HCT116 (cell line): ENCODE results near the gene GJD2.

Experiments
- CEBPB ChIP-seq: IDR thresholded peaks from 2 replicates; pipeline ENCODE4 v1.6.1; 2012; ENCODE audit warnings: low read depth
- CTCF ChIP-seq, 3 experiments: fragments of 200-600 bp in 1 of 3; sonication (generic) in 1 of 3; IDR thresholded peaks in 2 of 3; conservative IDR thresholded peaks in 1 of 3; 2 replicates each; pipeline ENCODE4 v1.5.1; 2012 to 2017; ENCODE audit warnings: low read depth in 2 of 3, low read length in 2 of 3, antibody characterized with exemption in 1 of 3, borderline replicate concordance in 1 of 3, control low read depth in 1 of 3, mild to moderate bottlenecking in 1 of 3, mixed read lengths in 1 of 3, mixed run types in 1 of 3, moderate library complexity in 1 of 3; ENCODE audit not compliant: insufficient read depth in 1 of 3
- MAX ChIP-seq: IDR thresholded peaks from 2 replicates; pipeline ENCODE4 v1.6.1; 2012
- POLR2AphosphoS5 ChIP-seq: IDR thresholded peaks from 2 replicates; pipeline ENCODE4 v1.6.1; 2011; ENCODE audit warnings: mild to moderate bottlenecking, low read depth, low read length, moderate library complexity
- YY1 ChIP-seq: IDR thresholded peaks from 2 replicates; pipeline ENCODE4 v1.6.1; 2011; ENCODE audit warnings: low read length, low read depth, moderate library complexity, mild to moderate bottlenecking; ENCODE audit not compliant: insufficient replicate concordance; ENCODE audit errors: extremely low read depth
- ZFX ChIP-seq: fragments of 450-650 bp; IDR thresholded peaks from 2 replicates; pipeline ENCODE4 v1.6.1; 2017
- TF ChIP-seq, protein P1 (sequence below): IDR thresholded peaks from 2 replicates; pipeline ENCODE4 v1.6.1; 2012

GRCh38 chr15:34794590-34795206 lies 39.9 kb upstream of the GJD2 start:
- no peak for TF ChIP-seq POLR2AphosphoS5
- TF ChIP-seq CTCF (IDR thresholded peaks at IDR 0.05 in 2 of 3, conservative IDR thresholded peaks at IDR 0.05 in 1 of 3; ENCODE audit: borderline replicate concordance in 1 of 3, insufficient read depth in 1 of 3, low read depth in 2 of 3, low read length in 2 of 3): no peak
- TF ChIP-seq, protein P1, sequence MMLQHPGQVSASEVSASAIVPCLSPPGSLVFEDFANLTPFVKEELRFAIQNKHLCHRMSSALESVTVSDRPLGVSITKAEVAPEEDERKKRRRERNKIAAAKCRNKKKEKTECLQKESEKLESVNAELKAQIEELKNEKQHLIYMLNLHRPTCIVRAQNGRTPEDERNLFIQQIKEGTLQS: no peak
- no peak for TF ChIP-seq ZFX
- TF ChIP-seq MAX: no peak
- TF ChIP-seq CEBPB: no peak
- no peak for TF ChIP-seq YY1
